GM13976 (cell line): ENCODE measurements around the gene IL36B.

ENCODE experiments used
- DNase-seq: peaks from one replicate; pipeline ENCODE4 v3.0.0; 2012; ENCODE audit warnings: low spot score
- in situ Hi-C: fragments of 300-500 bp; cut with MboI; formaldehyde crosslinking; loops from one replicate; pipeline ENCODE4 v1.12.0; 2022; ENCODE audit warnings: low sequenced_read_pairs, mixed read lengths, inconsistent platforms; ENCODE audit not compliant: unreplicated experiment
- TF ChIP-seq, protein P1 (sequence below): IDR thresholded peaks from 2 replicates; pipeline ENCODE4 v1.5.1; 2012; ENCODE audit warnings: borderline replicate concordance, mild to moderate bottlenecking; ENCODE audit not compliant: insufficient read depth; ENCODE audit errors: extremely low read depth, missing control alignments, control extremely low read depth

Gene IL36B

DNA sequence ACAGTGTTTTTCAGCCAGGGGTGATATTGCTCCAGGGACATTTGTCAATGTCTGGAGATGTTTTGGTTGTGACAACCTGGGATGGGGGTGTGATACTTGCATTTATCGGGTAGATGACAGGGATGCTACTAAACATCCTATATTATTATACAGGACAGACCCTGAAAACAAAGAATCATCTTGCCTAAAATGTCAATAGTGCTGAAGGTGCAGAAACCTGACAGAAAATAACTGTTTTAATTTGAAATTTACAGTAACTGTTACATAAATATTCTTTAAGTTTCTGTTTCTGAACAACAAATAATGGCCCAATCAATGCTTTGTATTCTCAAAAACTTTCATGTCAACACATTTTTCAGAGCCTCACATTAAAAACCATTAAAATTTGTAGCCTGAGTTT lies 45.4 kb downstream of the IL36B start:
- TF ChIP-seq, protein P1, sequence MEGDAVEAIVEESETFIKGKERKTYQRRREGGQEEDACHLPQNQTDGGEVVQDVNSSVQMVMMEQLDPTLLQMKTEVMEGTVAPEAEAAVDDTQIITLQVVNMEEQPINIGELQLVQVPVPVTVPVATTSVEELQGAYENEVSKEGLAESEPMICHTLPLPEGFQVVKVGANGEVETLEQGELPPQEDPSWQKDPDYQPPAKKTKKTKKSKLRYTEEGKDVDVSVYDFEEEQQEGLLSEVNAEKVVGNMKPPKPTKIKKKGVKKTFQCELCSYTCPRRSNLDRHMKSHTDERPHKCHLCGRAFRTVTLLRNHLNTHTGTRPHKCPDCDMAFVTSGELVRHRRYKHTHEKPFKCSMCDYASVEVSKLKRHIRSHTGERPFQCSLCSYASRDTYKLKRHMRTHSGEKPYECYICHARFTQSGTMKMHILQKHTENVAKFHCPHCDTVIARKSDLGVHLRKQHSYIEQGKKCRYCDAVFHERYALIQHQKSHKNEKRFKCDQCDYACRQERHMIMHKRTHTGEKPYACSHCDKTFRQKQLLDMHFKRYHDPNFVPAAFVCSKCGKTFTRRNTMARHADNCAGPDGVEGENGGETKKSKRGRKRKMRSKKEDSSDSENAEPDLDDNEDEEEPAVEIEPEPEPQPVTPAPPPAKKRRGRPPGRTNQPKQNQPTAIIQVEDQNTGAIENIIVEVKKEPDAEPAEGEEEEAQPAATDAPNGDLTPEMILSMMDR = no peak
- in situ Hi-C loops = no loop called here
- DNase-seq = no peak

- TF ChIP-seq, protein P1 = no peak
- DNase-seq = no peak
- in situ Hi-C loops = no loop called here
These were observed 47.6 kb downstream of the IL36B start, which contains the start of gene IL36A for GRCh38 chr2:113005030-113005509. Gene IL36A (plus strand): TSS chr2:113005459. CDS start chr2:113005872, 413 bp downstream.

- in situ Hi-C loops = no loop called here
- TF ChIP-seq, protein P1 = no peak
- no peak for DNase-seq
These were observed 50.0 kb downstream of the IL36B start for GRCh38 chr2:113002677-113003076.

- in situ Hi-C loops = no loop called here
- TF ChIP-seq, protein P1 = no peak
- no peak for DNase-seq
These were observed 52.2 kb downstream of the IL36B start for GRCh38 chr2:113000436-113000835.

DNA sequence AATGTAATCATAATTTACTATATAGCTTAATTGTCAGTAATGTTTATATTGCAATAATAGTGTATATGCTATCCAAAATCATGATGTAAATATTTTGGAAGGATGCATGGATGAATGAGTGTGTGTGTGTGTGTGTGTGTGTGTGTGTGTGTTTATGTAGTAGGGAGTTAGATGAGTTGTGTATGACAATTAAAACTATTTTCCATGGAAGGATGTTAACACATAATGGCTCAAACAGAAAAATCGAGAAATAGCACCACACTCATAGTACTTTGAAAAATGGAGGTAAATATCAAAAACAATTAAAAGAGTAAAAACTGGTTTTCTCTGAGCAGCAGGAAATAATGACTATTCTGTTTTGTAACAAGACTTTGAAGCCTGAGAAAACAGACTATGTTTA lies 55.5 kb downstream of the IL36B start:
- in situ Hi-C loops = no loop called here
- DNase-seq = no peak
- TF ChIP-seq, protein P1 = no peak

DNA sequence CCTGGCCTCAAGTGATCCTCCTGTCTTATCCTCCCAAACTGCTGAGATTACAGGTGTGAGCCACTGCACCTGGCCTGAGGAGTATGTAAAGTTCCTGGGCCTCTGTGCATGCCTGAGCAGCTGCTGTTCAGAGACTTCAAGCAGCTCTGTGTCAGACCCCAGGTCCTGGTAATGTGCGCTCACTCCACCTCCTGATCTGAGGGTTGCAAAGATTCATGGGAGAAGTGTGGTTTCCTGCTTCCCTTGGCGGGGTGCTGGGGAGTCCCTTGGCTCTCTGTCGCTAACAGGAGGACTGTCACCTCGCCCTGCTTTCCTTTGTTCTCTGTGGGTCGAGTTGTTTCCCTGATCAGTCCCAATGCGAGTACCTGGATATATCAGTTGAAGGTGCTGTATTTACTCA lies 56.0 kb downstream of the IL36B start:
- DNase-seq = peak; percentile 30
- TF ChIP-seq, protein P1 = no peak
- in situ Hi-C loops = no loop called here

DNA sequence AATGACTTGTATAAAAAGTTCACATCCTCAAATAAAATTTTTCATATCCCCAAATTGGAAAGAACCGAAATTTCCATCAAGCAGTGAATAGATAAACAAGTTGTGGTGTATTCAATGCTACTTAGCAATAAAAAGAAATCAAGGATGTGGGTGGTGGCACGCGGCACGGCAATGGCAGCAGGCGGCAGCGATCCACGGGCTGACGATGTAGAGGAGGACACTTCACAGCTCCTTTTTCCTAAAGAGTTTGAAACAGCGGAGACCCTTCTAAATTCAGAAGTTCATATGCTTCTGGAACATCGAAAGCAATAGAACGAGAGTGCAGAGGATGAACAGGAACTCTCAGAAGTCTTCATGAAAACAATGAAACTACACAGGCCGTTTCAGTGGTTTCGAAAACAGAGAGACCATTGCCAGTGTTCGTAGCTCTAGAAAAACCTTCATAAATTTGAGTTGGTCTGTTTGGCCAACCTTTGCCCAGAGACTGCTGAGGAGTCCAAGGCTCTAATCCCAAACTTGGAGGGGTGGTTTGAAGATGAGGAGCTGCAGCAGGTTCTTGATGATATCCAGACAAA lies 57.2 kb downstream of the IL36B start:
- no peak for DNase-seq
- TF ChIP-seq, protein P1 = no peak
- in situ Hi-C loops = no loop called here
